NCI-H2107 (cell line): Measurements from ENCODE around the gene EIPR1.

ENCODE experiments used
- DNase-seq: peaks from one replicate; lab custom pipeline; 2025; lab: John Stamatoyannopoulos, UW

Gene EIPR1

DNA sequence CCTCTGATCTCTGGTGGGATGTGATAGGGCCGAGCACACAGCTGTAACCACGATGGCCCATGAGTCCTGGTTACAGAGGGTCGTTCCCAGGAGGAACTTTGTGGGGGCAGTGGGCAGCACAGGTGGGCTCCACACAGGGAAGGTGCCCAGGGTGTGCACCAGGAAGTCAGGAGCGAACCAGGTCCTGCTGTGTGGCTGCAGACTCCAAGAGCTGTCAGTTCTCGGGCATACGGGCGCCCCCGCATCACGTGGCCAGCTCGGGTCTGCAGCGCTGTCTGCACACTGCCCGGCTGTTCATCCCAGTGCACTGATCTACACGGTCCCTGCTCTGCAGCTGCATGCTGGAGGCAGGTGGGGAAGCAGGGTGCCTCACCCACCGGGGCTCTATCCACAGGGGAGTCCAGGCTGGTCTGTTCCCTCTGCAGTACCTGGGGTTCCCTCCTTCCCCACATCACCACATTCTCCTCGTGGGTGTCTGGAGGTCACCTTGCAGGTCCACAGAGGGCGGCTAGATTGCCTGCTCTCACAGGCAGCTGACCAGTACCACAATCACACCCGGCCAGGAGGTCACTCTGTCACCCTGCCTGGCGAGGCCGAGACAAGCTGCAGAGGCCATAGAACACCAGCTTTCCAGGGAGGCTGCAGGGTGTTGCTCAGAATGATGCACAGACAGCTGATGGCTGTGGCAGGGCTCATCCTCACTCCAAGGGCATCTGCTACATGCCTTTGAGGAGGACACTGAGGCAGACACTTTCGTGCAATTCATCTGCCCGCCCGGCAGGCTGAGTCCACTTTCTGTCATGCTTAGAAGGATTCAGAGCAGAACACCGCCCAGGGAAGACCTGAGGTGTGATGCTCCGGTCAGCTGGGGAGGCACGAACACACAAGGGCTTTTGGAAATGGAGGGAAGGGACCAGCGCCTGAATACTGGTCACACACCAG is 202.7 kb downstream of the EIPR1 start:
- DNase-seq: no peak

DNA sequence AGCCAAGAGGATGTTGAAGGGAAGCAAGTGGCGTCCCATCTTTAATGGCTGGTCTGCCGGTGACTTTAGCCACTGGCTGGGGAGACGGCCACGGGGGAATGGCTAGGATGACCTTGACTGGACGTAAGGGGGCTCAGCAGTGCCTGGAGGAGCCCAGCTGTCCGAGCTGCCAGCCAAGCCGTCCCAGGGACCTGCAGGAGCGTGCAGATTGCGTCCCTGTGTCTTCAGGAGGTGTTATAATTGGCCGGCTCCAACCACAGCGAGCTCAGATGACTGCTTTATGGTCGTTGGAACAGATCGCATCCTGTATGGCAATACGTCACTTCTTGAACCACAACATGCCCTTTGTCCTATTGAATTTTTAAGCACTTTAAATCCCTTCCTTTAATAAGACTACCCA is 204.6 kb downstream of the EIPR1 start:
- no peak for DNase-seq

DNA sequence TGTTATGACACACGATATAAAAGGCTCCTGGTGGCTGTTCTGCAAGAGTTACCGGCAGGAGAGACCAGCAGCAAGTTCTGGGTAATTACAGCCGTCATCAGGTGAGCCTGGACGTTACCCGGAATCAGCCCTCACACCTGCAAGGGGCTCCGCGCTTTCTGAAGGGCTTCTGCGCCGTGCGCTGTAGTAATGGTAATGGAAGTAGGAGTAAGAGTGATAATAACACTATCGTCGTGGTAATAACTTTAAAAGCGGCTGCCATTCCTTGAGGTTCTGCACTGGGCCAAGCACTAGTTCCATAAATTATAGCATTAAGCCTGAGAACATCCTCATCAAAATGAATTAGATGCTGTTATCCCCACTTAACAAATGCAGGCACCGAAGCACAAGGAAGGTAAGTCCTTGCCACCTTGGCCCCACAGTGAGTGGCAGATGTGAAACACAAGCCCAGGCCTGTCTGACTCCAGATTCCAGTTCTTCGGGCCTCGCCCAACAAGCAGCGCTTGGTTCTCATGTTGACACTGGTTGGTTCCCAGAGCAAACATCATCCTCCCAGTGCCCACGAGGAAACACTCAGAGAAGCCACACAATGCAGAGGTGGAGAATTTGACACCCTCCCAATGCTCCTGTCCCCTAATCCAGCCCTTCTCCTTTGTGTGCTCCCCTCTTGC is 205.2 kb downstream of the EIPR1 start:
- DNase-seq: no peak

GRCh38 chr2:3171564-3172264 is 205.9 kb downstream of the EIPR1 start:
- no peak for DNase-seq

DNA sequence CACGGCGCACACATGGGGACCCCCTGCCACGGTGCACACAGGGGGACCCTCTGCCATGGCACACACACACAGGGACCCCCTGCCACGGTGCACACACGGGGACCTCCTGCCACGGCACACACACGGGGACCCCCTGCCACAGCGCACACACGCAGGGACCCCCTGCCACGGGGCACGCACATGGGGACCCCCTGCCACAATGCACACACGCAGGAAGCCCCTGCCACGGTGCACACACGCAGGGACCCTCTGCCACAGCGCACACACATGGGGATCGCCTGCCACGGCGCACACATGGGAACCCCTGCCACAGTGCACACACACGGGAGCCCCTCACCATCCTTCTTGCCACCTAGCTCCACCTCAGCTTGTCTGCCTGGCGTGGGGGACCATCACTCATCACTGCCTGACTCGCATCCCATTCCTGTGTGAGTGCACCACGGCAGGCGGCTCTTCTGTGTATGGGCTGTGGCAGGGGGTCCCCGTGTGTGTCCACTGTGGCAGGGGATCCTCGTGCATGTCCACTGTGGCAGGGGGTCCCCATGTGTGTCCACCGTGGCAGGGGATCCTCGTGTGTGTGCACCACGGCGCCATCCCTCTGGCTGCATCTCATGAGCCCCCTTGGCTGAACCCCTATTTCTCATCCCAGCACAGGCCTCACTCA is 206.7 kb downstream of the EIPR1 start:
- no peak for DNase-seq

DNA sequence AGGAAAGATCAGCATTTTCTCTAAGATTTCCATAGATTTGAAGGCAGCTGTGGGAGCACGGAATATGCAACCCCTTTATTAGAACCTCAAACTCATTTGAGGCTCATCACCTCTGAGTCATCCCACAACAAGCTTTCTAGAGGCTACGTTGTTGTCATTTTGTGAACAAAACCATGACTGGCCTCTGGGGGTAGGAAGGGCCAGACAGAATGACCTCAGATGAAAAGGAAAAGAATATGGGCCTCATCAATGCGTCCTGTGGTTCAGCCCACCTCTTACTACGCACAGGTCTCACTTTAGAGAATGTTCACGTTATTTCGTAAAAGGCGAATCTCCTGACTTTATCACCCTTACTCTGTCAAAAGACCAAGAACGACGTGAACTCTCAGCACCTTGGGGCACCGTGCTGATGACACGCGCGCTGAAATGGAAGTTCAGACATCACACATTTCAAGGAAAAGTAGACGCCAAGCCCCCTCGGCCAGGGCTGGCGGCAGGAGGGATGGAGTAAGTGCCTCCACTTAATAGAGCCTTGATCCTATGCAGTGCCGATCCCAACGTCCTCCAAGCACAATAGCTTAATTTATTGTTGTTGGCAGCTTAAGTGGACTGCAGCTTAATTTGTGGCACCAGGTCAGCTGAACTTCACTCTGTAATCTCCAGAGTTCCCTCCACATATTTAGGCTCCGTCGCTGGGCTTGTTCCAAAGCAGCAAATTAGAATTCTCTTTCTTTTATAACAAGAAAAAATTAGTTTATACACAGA is 208.3 kb downstream of the EIPR1 start:
- no peak for DNase-seq

GRCh38 chr2:3168230-3168891 is 209.3 kb downstream of the EIPR1 start:
- no peak for DNase-seq

DNA sequence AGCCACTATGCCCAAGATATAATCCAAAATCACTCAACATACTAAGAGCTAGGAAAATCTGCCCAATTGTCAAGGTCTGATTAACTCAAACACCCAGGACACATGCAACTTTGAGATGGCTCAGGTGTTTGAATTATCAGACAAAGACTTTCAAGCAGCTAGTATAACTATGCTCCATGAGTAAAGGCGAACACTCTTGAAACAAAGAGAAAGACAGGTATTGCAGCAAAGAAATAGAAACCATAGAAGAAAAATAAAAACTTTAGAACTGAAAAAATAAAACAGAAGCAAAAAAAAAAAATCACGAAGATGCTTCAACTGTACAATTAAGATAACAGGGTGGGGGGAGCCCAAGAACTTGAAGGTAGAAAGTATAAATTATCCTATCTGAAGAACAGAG is 214.2 kb downstream of the EIPR1 start:
- DNase-seq: no peak

- DNase-seq: no peak
These were observed 215.1 kb downstream of the EIPR1 start for GRCh38 chr2:3162442-3163077.

GRCh38 chr2:3160751-3161330 is 216.8 kb downstream of the EIPR1 start:
- no peak for DNase-seq

GRCh38 chr2:3159782-3160545 is 217.7 kb downstream of the EIPR1 start:
- no peak for DNase-seq

- DNase-seq: no peak
These were observed 222.9 kb downstream of the EIPR1 start for GRCh38 chr2:3154700-3155099.

DNA sequence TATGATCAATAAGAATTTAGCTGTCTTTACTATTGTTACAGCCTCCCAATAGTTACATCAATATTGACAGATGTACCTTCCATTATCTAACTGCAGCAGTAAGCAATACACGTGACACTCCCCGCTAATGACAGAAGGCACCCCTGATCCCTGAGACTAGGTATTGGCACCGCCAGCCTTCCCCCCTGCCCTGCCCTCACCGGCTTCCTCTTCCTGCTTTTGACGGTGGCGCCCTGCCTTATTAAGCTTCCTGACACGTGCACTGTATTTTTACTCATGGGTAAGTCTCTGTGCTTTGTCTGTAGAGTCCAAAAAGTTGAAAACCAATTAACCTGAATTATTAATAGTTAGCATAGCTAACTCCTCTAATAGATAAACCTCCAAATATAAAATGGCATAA is 223.5 kb downstream of the EIPR1 start:
- DNase-seq: no peak

DNA sequence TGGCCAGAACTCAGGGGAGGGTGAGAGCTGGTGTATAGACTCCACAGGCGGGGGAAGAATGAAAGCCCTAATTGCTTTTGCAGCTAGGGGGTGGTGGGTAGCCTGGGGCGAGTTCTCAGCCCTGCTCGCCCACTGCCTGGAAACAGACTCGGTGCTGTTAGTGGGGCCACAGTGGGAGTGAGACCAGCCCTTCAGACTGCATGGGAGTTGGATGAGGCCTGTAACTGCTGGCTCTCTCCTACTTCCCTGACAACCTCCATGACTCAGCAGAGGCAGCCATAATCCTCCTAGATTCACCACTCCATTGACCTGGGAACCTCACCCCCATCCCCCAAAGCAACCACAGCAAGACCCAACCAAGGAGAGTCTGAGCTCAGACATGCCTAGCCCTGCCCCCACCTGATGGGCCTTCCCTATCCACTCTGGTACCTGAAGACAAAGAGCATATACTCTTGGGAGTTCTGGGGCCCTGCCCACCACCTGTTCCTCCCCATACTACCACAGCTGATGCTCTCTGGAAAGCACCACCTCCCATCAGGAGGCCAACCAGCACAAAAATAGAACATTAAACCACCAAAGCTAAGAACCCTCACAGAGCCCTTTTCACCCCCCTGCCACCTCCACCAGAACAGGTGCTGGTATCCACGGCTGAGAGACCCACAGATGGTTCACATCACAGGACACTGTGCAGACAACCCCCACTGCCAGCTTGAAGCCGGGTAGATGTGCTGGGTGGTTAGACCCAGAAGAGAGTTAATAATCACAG is 226.3 kb downstream of the EIPR1 start:
- DNase-seq: peak; percentile 54

- no peak for DNase-seq
These were observed 228.0 kb downstream of the EIPR1 start for GRCh38 chr2:3149441-3150217.

DNA sequence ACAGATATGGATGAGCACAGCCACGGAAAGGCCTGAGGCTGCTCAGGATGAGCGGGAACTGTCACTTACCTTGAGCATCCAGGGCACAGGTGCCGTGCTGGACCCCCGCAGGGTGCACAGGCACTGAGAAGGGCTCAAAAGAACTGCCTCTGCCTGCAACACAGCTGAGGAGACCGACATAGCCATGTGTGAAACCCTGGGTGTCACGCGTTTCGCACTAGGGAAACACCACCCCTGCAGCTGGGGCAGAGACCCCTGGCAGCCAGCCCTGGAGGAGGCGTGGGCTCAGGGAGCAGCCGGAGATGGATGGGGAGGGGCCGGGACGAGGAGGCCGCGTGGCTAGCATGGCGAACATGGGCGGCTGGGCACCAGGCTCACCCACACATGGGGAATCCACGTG is 228.9 kb downstream of the EIPR1 start:
- no peak for DNase-seq

- DNase-seq: no peak
These were observed 229.7 kb downstream of the EIPR1 start for GRCh38 chr2:3147651-3148530.
